ENCODE measurements around the gene FLRT1. TPM values are rescaled to one million over a fixed set of nuclear protein-coding genes. Genes with fewer than 3 reads are reported as not detected.

The FLRT1 gene
- total RNA-seq, 2 experiments from 2014 or later: not detected

GRCh38 chr11:64019106-64020037, 16.4 kb upstream of the FLRT1 start:
- ChIA-PET POLR2A (no interaction called here), CTCF (no interaction called here)

DNA sequence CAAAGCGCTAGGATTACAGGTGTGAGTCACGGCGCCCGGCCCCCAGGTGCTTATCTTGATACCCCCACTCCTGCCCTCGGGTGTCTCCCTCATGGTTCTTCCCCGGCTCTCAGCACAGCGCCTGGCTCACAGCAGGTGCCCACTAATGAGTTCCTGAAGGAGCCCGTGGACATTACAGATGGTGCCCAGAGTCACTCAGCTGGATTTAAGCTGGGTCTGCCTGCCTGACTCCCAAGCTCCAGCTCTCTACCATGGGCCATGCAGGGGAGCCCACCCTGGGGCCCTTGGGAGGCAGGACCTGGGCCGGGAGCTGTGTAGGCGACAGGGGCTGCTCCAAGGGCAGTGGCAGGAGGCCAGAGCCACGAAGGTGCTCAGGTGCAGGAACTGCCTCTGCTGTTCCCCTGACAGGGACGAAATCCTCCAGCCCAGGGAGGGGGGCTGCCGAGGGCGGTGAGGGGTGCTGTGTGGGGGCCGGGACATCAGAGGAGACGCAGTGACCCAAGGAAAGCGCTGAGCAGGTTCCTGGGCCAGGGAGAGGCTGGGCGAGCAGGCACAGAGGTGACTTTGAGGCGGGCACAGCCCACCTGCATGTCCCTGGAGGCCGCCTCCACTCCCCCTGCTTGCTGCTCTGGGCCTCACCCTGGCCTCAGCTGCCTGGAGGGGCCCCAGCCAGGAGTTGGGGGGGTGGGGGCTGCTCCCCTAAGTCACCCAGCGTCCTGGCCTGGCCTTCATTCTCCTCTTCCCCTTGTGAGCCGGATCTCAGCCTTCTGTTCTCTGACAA, 14.6 kb upstream of the FLRT1 start:
- CTCF ChIA-PET: no interaction called here
- POLR2A ChIA-PET: no interaction called here

DNA sequence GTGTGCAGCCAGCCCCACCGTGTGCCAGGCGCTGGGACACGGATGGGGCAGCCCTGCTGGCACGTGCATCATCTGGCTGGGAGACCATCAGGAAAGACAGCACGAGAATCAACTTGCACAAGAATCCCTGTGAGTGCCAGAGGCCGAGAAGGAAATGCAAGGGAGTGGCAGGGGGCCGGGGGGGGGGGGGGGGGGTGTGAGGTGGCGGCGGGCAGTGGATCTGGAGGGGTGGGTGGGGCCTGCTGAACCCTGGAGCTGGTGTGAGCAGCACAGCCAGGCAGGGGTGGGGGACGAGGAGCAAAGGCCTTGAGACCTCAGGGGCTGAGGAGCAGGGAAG, 14.0 kb upstream of the FLRT1 start:
- CTCF ChIA-PET: no interaction called here
- POLR2A ChIA-PET: no interaction called here

- POLR2A ChIA-PET: no interaction called here
- CTCF ChIA-PET: no interaction called here
Measured at GRCh38 chr11:64022125-64022784, 13.5 kb upstream of the FLRT1 start.

DNA sequence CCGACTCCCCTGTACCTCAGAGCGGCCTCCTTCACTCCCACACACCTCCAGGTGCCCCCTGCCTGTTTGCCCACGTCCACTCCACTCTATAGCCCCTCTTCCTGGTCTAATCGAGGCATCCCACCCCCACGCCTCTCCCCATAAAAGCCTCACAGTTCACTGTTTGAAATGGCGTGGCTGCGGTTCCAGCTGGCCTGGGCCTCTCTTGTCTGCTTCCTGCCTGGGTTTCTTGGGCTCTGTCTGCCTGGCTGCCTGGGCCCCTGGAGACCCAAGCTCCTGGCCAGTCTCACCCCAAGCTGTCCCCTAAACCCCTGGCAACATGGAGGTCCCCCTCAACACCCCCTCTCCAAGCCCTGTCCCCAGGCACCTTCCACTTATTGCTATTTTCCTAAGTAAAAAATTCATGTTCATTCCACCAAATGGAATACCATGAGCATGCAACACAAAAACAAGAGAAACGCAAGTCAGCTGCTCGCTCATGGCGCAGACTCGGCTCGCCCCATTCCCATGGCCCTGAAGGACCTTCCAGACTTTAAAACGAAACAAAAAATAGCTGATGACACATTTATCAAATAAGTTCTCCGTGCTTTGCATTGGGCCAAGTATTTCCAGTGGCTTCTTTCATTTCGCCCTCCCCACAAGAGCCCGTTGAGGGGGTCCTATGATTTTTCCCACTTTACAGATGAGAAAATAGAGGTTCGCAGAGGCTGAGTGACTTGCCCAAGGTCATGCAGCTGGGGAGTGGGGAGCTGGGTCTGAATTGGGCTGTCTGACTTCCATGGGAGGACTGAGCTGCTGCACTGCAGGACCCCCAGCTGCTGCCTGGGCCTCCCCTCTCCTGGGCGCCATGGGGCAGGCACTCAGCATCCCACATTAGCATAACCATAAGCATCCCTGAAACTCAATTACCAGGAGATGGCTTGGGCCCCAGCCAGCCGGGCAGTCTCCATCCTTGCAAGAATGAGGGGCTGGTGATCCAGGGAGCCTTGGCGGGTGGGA, 11.7 kb upstream of the FLRT1 start:
- ChIA-PET POLR2A (no interaction called here), CTCF (no interaction called here)

DNA sequence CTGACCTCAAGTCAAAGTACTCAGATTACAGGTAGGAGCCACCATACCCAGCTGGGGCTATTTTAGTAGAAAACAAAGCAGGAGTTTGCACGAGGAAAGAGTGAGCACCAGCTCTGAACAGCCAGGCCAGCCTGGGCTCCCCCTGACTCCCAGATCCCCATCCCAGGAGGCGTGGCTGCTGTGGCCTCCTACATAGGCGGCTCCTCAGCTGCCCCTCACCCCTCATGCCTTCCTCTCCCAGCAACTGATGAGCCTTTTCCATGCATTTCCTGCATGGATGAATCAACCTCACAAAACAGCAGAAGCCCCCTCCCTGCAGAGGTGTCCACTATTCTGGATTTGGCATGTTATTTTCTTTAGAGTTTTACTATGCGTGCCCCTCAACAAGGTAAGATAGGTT, 10.5 kb upstream of the FLRT1 start:
- CTCF ChIA-PET: interaction anchor here (0.7 to 1.1 kb wide), 2 partner anchors 25 to 66 kb away, joined by 3 to 4 read pairs; no protein-coding TSS in a partner anchor
- POLR2A ChIA-PET: no interaction called here

GRCh38 chr11:64026575-64027205, 9.0 kb upstream of the FLRT1 start:
- CTCF ChIA-PET: no interaction called here
- POLR2A ChIA-PET: no interaction called here

GRCh38 chr11:64027651-64028397, 7.9 kb upstream of the FLRT1 start:
- ChIA-PET POLR2A (no interaction called here), CTCF (interaction anchor here (1.8 kb wide), 1 partner anchor 27 kb away, joined by 6 read pairs; no protein-coding TSS in a partner anchor)

GRCh38 chr11:64028398-64029115, 7.2 kb upstream of the FLRT1 start:
- ChIA-PET CTCF (interaction anchor here (1.8 kb wide), 1 partner anchor 28 kb away, joined by 6 read pairs; no protein-coding TSS in a partner anchor), POLR2A (no interaction called here)

GRCh38 chr11:64029773-64030172, 6.0 kb upstream of the FLRT1 start:
- POLR2A ChIA-PET: no interaction called here
- CTCF ChIA-PET: interaction anchor here (1.8 kb wide), 1 partner anchor 29 kb away, joined by 6 read pairs; no protein-coding TSS in a partner anchor

DNA sequence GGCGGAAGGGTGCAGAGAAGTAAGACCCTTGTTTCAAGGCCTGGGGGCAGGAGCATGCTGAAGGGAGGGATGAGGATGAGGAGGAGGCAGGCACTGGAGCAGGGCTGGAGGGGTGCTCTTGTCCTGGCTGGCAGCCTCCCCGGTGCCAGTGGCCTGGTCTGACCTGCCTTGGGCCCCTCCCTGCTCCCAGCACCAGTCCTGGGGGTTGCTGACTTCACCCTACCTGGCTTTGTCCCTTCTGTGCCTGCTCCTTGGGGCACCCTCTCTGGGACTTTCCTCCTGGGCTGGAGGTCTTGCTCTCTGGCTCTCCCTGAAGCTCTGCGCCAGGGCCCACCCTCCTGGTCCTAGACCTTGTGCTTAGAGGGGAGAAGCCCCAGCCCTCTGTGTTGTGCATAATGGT, 4.7 kb upstream of the FLRT1 start:
- POLR2A ChIA-PET: no interaction called here

DNA sequence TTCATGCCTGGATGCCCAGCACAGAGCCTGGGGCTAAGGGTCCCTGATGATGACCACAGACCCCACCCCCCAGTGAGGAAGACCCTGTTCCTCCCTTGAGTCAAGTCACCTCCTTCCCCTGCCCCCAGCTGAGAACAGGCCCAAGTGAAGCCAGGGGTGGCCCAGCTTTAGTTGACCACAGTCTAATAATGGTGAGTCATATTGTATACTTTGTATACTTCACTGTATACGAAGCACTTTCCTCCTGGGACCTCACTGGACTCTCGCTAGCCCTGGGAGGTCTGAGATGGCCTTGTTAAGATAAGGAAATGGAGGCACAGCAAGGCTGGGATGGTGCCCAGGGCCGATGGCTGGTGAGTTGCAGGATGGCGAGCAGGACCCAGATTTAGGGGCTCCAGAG, 3.7 kb upstream of the FLRT1 start:
- ChIA-PET POLR2A (no interaction called here), CTCF (interaction anchor here (1.4 kb wide), 1 partner anchor 116 kb away, joined by 4 read pairs; no protein-coding TSS in a partner anchor)

More for the DNA sequence above, 4.7 kb upstream of the FLRT1 start:
- CTCF ChIA-PET: no interaction called here

GRCh38 chr11:64034411-64034811, 1.3 kb upstream of the FLRT1 start:
- CTCF ChIA-PET: interaction anchor here (1.0 kb wide), 1 partner anchor 34 kb away, joined by 4 read pairs; no protein-coding TSS in a partner anchor
- POLR2A ChIA-PET: interaction anchor here (0.6 kb wide), 1 partner anchor 10 kb away, joined by 3 read pairs; no protein-coding TSS in a partner anchor

DNA sequence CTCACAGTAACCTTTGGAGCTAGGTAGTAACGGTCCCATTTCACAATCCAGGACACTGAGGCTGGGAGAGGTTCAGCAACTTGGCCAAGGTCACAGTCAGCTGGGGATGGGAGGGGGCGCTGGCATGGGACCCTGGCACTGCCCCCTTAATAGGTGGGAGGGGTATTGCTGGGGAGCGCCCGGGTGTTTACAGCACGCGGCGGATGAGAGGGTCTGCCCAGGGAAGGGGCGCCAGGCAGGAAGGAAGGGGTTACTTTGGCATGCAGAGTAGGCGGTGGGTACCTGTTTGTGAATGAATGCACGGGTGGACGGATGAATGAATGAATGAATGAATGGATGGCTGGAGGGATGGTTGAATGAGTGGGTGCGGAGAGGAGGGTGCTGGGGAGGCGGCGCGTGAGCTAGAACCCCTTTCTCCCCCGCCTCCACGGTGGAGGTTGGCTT, 628 bp upstream of the FLRT1 start:
- CTCF ChIA-PET: no interaction called here
- POLR2A ChIA-PET: no interaction called here

DNA sequence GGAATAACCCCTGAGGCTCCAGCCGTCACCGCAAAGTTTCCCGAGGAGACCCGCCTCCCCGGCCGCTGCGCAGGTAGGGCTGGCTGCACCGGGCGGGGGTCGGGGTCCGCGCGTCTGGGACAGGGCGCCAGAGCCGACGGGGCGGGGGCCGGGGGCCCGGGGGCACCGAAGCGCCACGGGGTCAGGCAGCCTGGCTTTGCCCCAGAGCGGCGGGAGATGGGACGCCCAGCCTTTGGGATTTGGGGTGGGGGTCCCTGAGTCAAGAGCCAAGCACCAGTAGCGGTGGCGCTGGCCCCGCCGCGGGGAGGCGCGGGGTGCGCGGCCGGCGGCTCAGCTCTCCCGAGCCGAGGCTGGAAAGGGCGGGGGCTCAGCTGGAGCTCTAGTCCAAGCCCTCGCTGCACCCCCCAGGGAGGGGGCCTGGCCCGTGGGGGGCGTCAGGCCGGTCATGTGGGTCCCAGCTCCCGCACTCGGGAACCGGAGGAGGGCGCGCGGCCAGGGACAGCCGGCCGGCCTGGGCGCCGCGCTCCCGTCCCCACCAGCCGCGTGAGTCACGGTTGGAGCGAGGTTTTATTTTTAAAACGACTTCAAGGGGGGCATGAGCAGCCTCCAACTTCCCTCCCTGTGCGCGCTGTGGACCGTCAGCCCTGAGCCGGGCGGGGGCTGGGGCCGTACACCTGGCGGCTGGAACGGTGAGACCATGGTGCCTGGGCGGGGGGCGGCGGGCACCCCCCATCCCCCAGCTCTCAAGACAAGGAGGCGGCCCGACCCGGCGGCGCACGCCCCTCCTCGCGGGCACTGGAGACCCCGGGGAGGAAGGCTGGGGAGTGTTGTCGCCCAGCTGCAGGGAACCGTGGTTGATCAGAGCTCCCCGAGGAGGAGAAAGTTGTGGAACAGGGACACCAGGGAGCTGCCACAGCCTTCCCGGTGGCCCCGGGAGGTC, 626 bp downstream of the FLRT1 start:
- POLR2A ChIA-PET: no interaction called here
- CTCF ChIA-PET: no interaction called here

DNA sequence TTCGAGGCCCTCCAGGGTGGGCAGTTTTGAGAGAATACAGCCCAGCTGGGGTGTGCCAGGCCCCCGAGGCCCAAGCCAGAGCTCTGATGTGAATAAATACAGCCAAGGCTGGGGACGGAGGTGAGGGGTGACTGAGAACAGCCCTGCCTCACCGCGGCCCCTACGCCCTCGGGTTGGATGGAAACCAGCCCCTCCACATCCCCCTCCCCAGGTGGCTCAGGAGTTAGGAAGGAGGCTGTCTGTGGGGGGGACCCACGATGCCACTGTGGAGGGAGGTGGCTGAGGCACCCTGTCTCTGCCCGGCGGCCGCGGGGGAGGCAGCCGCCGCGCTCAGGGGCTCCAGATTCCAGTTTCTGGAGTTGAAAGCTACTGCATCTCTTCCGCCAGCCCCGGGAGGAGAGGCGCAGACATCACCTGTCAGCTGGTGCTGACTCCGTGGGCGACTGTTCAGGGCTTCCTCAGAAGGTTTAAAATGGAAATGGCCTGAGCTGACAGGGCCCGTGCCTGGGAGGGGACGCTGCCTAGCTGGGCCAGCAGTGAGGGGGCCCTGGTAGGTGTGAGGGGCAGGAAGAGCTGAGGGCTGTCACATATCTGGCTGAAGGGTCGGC, 1.4 kb downstream of the FLRT1 start:
- ChIA-PET POLR2A (no interaction called here), CTCF (interaction anchor here (0.7 kb wide), 1 partner anchor 116 kb away, joined by 3 read pairs; no protein-coding TSS in a partner anchor)

Measured in activated CD8-positive, alpha-beta memory T cell treated with anti-CD3 and anti-CD28 coated beads for 36 hours (primary cell).